HepG2 (cell line): ENCODE measurements around the gene ZSCAN31. TPM values are rescaled to one million over a fixed set of nuclear protein-coding genes. Genes with fewer than 3 reads are reported as not detected.

ENCODE experiments used
- CBFB ChIP-seq: sonication (generic); formaldehyde crosslinking; IDR thresholded peaks from 2 replicates; pipeline ENCODE4 v1.4.0; 2020; ENCODE audit warnings: missing genetic modification reagents
- ETV6 ChIP-seq: sonication (generic); formaldehyde crosslinking; conservative IDR thresholded peaks from 2 replicates; pipeline ENCODE4 v1.4.0; 2020; ENCODE audit warnings: missing genetic modification reagents
- HBP1 ChIP-seq: IDR thresholded peaks from 2 replicates; pipeline ENCODE4 v1.6.1; 2016; ENCODE audit warnings: low read depth, control low read depth
- PATZ1 ChIP-seq: sonication (generic); formaldehyde crosslinking; IDR thresholded peaks from 2 replicates; pipeline ENCODE4 v1.4.0; 2020; ENCODE audit warnings: missing genetic modification reagents
- PBX2 ChIP-seq: IDR thresholded peaks from 2 replicates; pipeline ENCODE4 v1.6.1; 2016; ENCODE audit warnings: control low read depth
- REST ChIP-seq, 2 experiments: IDR thresholded peaks; 2 replicates each; pipeline ENCODE4 v1.6.1; 2011 to 2012; ENCODE audit warnings: low read length in 2 of 2, borderline replicate concordance in 1 of 2, low read depth in 1 of 2, mild to moderate bottlenecking in 1 of 2, moderate library complexity in 1 of 2
- RFX5 ChIP-seq: IDR thresholded peaks from 2 replicates; pipeline ENCODE4 v1.6.1; 2011; ENCODE audit warnings: low read depth, low read length, improper control_type of control experiment
- SIN3B ChIP-seq: fragments of 150-350 bp; IDR thresholded peaks from 2 replicates; pipeline ENCODE4 v1.6.1; 2014; ENCODE audit warnings: low read length
- STAT6 ChIP-seq: sonication (generic); formaldehyde crosslinking; IDR thresholded peaks from 2 replicates; pipeline ENCODE4 v1.4.0; 2020; ENCODE audit warnings: missing genetic modification reagents, mild to moderate bottlenecking, borderline replicate concordance
- THAP7 ChIP-seq: sonication (generic); formaldehyde crosslinking; IDR thresholded peaks from 2 replicates; pipeline ENCODE4 v1.8.1; 2023; ENCODE audit warnings: mild to moderate bottlenecking, missing genetic modification reagents
- ZMAT3 ChIP-seq: sonication (generic); formaldehyde crosslinking; conservative IDR thresholded peaks from 2 replicates; pipeline ENCODE4 v1.7.0; 2021; ENCODE audit warnings: missing genetic modification reagents
- ZNF101 ChIP-seq: sonication (generic); formaldehyde crosslinking; IDR thresholded peaks from 2 replicates; pipeline ENCODE4 v1.4.0; 2020; ENCODE audit warnings: mild to moderate bottlenecking, low read depth, missing genetic modification reagents, borderline replicate concordance
- ZNF382 ChIP-seq: sonication (generic); formaldehyde crosslinking; IDR thresholded peaks from 2 replicates; pipeline ENCODE4 v1.5.0; 2020; ENCODE audit warnings: missing genetic modification reagents, mild to moderate bottlenecking, borderline replicate concordance
- ZNF720 ChIP-seq: sonication (generic); formaldehyde crosslinking; IDR thresholded peaks from 2 replicates; pipeline ENCODE4 v1.4.0; 2020; ENCODE audit warnings: missing genetic modification reagents
- ZNF790 ChIP-seq: sonication (generic); formaldehyde crosslinking; IDR thresholded peaks from 2 replicates; pipeline ENCODE4 v1.8.0; 2022; ENCODE audit warnings: missing genetic modification reagents, mild to moderate bottlenecking, borderline replicate concordance
- polyA plus RNA-seq, 8 experiments: library from polyadenylated mRNA; depleted of rRNA in 3 of 8; stranded (reverse) in 7 of 8; unstranded in 1 of 8; fragments of >200 nt; fragmentation: Illumina TruSeq in 4 of 8; extraction: Trizol in 4 of 8; gene quantifications; 2 replicates each; pipeline versions ENCODE4 v1.2.1 to v1.2.3, GENCODE V29; 2011 to 2016; ENCODE audit warnings: low read depth in 4 of 8, missing spikeins in 1 of 8, mixed read lengths in 1 of 8; ENCODE audit not compliant: insufficient read depth in 1 of 8
- total RNA-seq, 5 experiments: library from RNA; depleted of rRNA; stranded (reverse); fragments of >200 nt; fragmentation: Illumina TruSeq; extraction: Trizol; gene quantifications; 2 replicates each; pipeline ENCODE4 v1.2.3, GENCODE V29; 2016; ENCODE audit warnings: low read depth in 1 of 5

ZSCAN31 gene
- total and polyA plus RNA-seq, 2 of the 13 experiments (the other 11 are each of a cell fraction or from before 2014, with no cell fraction given), result 5.3 to 6.2 TPM

GRCh38 chr6:28281288-28282064 lies 54.5 kb downstream of the ZSCAN31 start, which contains the start of gene PGBD1 (continued):
- TF ChIP-seq STAT6, result peak; percentile 16; the same call in 1 of the 2 replicates
- TF ChIP-seq ZNF720 (CRISPR knock-in tag), result no peak
- peak; percentile 92 for TF ChIP-seq HBP1 (CRISPR knock-in tag)
- TF ChIP-seq RFX5, result no peak
- TF ChIP-seq PATZ1, result peak; percentile 82
- peak in 1 of 2 experiments; percentile 65; a peak in 1 of 4 replicates for TF ChIP-seq REST (IDR thresholded peaks at IDR 0.05; ENCODE audit: borderline replicate concordance in 1 of 2, low read depth in 1 of 2, low read length in 2 of 2)
- peak; percentile 89; the same call in 1 of the 2 replicates for TF ChIP-seq CBFB (CRISPR knock-in tag)
- TF ChIP-seq ZMAT3 (CRISPR knock-in tag), result 0 out of 2 replicates have a peak, but pooled peaks have one; percentile 51
- no peak for TF ChIP-seq ZNF790 (CRISPR knock-in tag)
- no peak for TF ChIP-seq THAP7
- TF ChIP-seq SIN3B, result no peak
- TF ChIP-seq ZNF101 (CRISPR knock-in tag), result no peak
- TF ChIP-seq ZNF382 (CRISPR knock-in tag), result no peak
- no peak for TF ChIP-seq ETV6
- TF ChIP-seq PBX2, result no peak
